ENCODE results near the gene MAP7.

DNA sequence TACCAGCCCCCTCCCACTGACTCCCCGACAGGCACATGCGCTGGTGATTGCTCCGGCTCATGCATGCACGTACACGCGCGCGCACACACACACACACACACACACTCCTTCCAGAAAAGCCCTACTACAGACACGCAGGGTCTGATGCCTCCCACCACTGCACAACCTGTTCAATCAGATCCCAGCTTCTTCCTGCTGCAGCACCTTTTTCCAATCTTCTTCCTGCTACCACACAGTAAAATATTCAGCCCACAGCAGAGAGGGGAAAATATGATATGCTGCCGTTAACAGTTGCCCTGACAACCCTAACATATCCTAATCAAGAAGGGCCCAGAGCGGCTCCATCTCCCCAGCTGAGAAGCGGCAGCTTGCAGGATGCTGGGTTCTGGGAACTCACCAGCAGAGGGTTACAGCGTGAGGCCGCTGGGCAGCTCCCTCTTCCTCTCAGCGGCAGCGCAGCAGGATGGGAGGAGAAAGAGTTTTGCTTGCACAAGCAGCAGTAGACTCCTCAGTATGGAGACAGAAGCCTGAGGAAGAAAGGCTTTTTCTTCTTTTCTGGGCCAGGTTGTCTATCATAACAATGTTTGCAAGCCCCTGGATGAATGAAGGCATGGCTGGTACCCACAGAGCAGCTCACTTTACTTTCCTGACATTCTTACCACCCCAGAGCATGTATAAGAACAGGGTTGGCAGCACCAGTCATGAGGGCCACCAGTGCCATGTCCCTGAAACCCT lies 23.9 kb downstream of the MAP7 start:
- TF ChIP-seq CTCF (conservative IDR thresholded peaks at IDR 0.05) (no peak), ZFX (IDR thresholded peaks at IDR 0.05) (no peak)
